HepG2 (cell line): Measurements from ENCODE around the gene ADCY10. TPM values are rescaled to one million over a fixed set of nuclear protein-coding genes. Genes with fewer than 3 reads are reported as not detected.

Source experiments
- HIVEP1 ChIP-seq: sonication (generic); formaldehyde crosslinking; IDR thresholded peaks from 2 replicates; pipeline ENCODE4 v1.4.0; 2020; ENCODE audit warnings: mild to moderate bottlenecking, missing genetic modification reagents
- HNF4G ChIP-seq, 2 experiments: sonication (generic) in 1 of 2; formaldehyde crosslinking in 1 of 2; IDR thresholded peaks; 2 replicates each; pipeline versions ENCODE4 v1.4.0 to v1.6.1; 2011 to 2020; ENCODE audit warnings: borderline replicate concordance in 2 of 2, low read depth in 2 of 2, mild to moderate bottlenecking in 2 of 2, low read length in 1 of 2, missing genetic modification reagents in 1 of 2, moderate library complexity in 1 of 2
- NAIF1 ChIP-seq: sonication (generic); formaldehyde crosslinking; IDR thresholded peaks from 2 replicates; pipeline ENCODE4 v1.5.0; 2020; ENCODE audit warnings: mild to moderate bottlenecking, missing genetic modification reagents, borderline replicate concordance
- TAF1 ChIP-seq: sonication (generic); formaldehyde crosslinking; IDR thresholded peaks from 2 replicates; pipeline ENCODE4 v1.4.0; 2020; ENCODE audit warnings: missing genetic modification reagents
- TBX2 ChIP-seq: sonication (generic); formaldehyde crosslinking; IDR thresholded peaks from 2 replicates; pipeline ENCODE4 v1.5.0; 2020; ENCODE audit warnings: missing genetic modification reagents, mild to moderate bottlenecking, borderline replicate concordance
- TCF12 ChIP-seq, 2 experiments: fragments of 450-650 bp in 1 of 2; sonication (generic) in 1 of 2; formaldehyde crosslinking in 1 of 2; IDR thresholded peaks; 2 replicates each; pipeline versions ENCODE4 v1.6.1 to v1.8.0; 2017 to 2022; ENCODE audit warnings: antibody characterized with exemption in 1 of 2, mild to moderate bottlenecking in 1 of 2, missing genetic modification reagents in 1 of 2, moderate library complexity in 1 of 2
- TFE3 ChIP-seq: IDR thresholded peaks from 2 replicates; pipeline ENCODE4 v1.6.1; 2016
- TGIF2 ChIP-seq: IDR thresholded peaks from 2 replicates; pipeline ENCODE4 v1.6.1; 2016; ENCODE audit warnings: control low read depth, missing compliant biosample characterization
- ZNF205 ChIP-seq: IDR thresholded peaks from 2 replicates; pipeline ENCODE4 v1.6.1; 2018; ENCODE audit warnings: missing biosample characterization, missing genetic modification reagents
- ZNF275 ChIP-seq: sonication (generic); formaldehyde crosslinking; IDR thresholded peaks from 2 replicates; pipeline ENCODE4 v1.8.0; 2022; ENCODE audit warnings: missing genetic modification reagents, mild to moderate bottlenecking, inconsistent platforms, borderline replicate concordance
- ZNF816 ChIP-seq: sonication (generic); formaldehyde crosslinking; IDR thresholded peaks from 2 replicates; pipeline ENCODE4 v1.8.0; 2022; ENCODE audit warnings: missing genetic modification reagents, mild to moderate bottlenecking, borderline replicate concordance
- polyA plus RNA-seq, 8 experiments: library from polyadenylated mRNA; depleted of rRNA in 3 of 8; stranded (reverse) in 7 of 8; unstranded in 1 of 8; fragments of >200 nt; fragmentation: Illumina TruSeq in 4 of 8; extraction: Trizol in 4 of 8; gene quantifications; 2 replicates each; pipeline versions ENCODE4 v1.2.1 to v1.2.3, GENCODE V29; 2011 to 2016; ENCODE audit warnings: low read depth in 4 of 8, missing spikeins in 1 of 8, mixed read lengths in 1 of 8; ENCODE audit not compliant: insufficient read depth in 1 of 8
- total RNA-seq, 5 experiments: library from RNA; depleted of rRNA; stranded (reverse); fragments of >200 nt; fragmentation: Illumina TruSeq; extraction: Trizol; gene quantifications; 2 replicates each; pipeline ENCODE4 v1.2.3, GENCODE V29; 2016; ENCODE audit warnings: low read depth in 1 of 5
- TF ChIP-seq, protein P1 (sequence below): sonication (generic); formaldehyde crosslinking; IDR thresholded peaks from 2 replicates; pipeline ENCODE4 v1.4.0; 2020; ENCODE audit warnings: missing genetic modification reagents, borderline replicate concordance
- TF ChIP-seq, protein P2 (sequence below): sonication (generic); IDR thresholded peaks from 2 replicates; pipeline ENCODE4 v1.6.1; 2016; ENCODE audit warnings: low read depth, borderline replicate concordance
- TF ChIP-seq, protein P3 (sequence below): sonication (generic); formaldehyde crosslinking; IDR thresholded peaks from 2 replicates; pipeline ENCODE4 v1.9.0; 2022; ENCODE audit warnings: missing genetic modification reagents, mild to moderate bottlenecking, borderline replicate concordance
- TF ChIP-seq, protein P4 (sequence below): sonication (generic); formaldehyde crosslinking; IDR thresholded peaks from 2 replicates; pipeline ENCODE4 v1.4.0; 2020; ENCODE audit warnings: missing genetic modification reagents, mild to moderate bottlenecking, borderline replicate concordance

ADCY10 gene
- total and polyA plus RNA-seq, 2 of the 13 experiments (the other 11 are each of a cell fraction or from before 2014, with no cell fraction given), result 0.02 to 0.03 TPM

DNA sequence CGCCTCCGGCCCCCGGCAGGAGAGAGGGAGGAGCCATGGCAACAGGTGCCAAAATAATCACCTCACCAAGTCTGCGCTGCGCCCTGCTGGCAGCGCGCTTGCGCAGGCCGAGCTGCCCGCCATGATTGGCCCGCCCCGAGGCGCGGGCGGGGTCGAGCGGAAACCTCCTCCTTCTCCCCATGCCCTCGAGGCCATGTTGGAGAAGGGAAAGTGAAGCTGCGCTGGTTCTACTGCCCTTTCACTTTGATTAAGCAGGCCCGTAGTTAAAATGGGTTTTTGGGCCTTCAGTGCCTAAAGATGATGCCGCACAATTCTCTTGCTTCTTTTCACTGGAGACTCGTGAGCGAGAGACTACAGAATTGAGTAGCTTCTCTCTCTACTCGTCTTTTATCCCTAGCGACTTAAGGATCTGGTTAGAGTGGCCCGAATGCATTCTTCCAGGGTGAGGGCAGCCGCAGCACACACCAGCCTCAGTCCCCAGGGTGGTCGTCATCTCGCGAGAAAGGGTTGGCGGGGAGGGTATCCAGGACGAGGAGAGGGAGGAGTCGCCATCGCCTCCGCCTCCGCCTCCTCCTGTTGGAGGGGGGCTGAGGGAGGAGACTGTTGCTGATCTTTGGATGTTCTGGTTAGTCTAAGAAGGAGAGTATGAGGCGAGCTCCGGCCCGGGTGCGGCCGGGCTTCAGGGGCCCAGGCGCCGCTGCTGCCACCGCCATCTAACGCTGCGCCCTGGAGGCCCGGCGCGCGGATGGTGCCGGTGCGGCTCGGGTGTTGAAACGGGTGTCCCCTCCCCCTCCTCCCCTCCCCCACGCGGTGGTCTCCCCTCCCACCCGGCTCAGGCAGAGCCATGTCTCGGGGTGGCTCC lies 22.4 kb upstream of the ADCY10 start, which contains the start of gene DCAF6 (continued):
- TF ChIP-seq, protein P1, sequence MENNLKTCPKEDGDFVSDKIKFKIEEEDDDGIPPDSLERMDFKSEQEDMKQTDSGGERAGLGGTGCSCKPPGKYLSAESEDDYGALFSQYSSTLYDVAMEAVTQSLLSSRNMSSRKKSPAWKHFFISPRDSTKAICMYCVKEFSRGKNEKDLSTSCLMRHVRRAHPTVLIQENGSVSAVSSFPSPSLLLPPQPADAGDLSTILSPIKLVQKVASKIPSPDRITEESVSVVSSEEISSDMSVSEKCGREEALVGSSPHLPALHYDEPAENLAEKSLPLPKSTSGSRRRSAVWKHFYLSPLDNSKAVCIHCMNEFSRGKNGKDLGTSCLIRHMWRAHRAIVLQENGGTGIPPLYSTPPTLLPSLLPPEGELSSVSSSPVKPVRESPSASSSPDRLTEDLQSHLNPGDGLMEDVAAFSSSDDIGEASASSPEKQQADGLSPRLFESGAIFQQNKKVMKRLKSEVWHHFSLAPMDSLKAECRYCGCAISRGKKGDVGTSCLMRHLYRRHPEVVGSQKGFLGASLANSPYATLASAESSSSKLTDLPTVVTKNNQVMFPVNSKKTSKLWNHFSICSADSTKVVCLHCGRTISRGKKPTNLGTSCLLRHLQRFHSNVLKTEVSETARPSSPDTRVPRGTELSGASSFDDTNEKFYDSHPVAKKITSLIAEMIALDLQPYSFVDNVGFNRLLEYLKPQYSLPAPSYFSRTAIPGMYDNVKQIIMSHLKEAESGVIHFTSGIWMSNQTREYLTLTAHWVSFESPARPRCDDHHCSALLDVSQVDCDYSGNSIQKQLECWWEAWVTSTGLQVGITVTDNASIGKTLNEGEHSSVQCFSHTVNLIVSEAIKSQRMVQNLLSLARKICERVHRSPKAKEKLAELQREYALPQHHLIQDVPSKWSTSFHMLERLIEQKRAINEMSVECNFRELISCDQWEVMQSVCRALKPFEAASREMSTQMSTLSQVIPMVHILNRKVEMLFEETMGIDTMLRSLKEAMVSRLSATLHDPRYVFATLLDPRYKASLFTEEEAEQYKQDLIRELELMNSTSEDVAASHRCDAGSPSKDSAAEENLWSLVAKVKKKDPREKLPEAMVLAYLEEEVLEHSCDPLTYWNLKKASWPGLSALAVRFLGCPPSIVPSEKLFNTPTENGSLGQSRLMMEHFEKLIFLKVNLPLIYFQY (CRISPR knock-in tag), result peak; percentile 76; the same call in 1 of the 2 replicates
- peak; percentile 77; the same call in 1 of the 2 replicates for TF ChIP-seq HIVEP1 (CRISPR knock-in tag)
- TF ChIP-seq ZNF275 (CRISPR knock-in tag), result 0 out of 2 replicates have a peak, but pooled peaks have one; percentile 34
- no peak for TF ChIP-seq TCF12 (IDR thresholded peaks at IDR 0.05)
- TF ChIP-seq TCF12 (CRISPR knock-in tag; IDR thresholded peaks at IDR 0.05), result no peak
- TF ChIP-seq ZNF205, result peak; percentile 77; the same call in 1 of the 2 replicates
- TF ChIP-seq NAIF1, result peak; percentile 60; the same call in 1 of the 2 replicates
- TF ChIP-seq TAF1 (CRISPR knock-in tag), result peak; percentile 81
- no peak for TF ChIP-seq HNF4G (IDR thresholded peaks at IDR 0.05; ENCODE audit: borderline replicate concordance, low read depth, low read length)
- no peak for TF ChIP-seq HNF4G (CRISPR knock-in tag; IDR thresholded peaks at IDR 0.05; ENCODE audit: borderline replicate concordance, low read depth)
- TF ChIP-seq TGIF2 (CRISPR knock-in tag), result peak; percentile 39; the same call in 1 of the 2 replicates
- TF ChIP-seq ZNF816 (CRISPR knock-in tag), result peak; percentile 25; the same call in 1 of the 2 replicates
- peak; percentile 98 for TF ChIP-seq TBX2 (CRISPR knock-in tag)
- 0 out of 2 replicates have a peak, but pooled peaks have one; percentile 51 for TF ChIP-seq TFE3 (CRISPR knock-in tag)
- TF ChIP-seq, protein P2, sequence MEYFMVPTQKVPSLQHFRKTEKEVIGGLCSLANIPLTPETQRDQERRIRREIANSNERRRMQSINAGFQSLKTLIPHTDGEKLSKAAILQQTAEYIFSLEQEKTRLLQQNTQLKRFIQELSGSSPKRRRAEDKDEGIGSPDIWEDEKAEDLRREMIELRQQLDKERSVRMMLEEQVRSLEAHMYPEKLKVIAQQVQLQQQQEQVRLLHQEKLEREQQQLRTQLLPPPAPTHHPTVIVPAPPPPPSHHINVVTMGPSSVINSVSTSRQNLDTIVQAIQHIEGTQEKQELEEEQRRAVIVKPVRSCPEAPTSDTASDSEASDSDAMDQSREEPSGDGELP, result peak; percentile 65
- TF ChIP-seq, protein P3, sequence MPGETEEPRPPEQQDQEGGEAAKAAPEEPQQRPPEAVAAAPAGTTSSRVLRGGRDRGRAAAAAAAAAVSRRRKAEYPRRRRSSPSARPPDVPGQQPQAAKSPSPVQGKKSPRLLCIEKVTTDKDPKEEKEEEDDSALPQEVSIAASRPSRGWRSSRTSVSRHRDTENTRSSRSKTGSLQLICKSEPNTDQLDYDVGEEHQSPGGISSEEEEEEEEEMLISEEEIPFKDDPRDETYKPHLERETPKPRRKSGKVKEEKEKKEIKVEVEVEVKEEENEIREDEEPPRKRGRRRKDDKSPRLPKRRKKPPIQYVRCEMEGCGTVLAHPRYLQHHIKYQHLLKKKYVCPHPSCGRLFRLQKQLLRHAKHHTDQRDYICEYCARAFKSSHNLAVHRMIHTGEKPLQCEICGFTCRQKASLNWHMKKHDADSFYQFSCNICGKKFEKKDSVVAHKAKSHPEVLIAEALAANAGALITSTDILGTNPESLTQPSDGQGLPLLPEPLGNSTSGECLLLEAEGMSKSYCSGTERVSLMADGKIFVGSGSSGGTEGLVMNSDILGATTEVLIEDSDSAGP (CRISPR knock-in tag), result peak; percentile 67
- TF ChIP-seq, protein P4, sequence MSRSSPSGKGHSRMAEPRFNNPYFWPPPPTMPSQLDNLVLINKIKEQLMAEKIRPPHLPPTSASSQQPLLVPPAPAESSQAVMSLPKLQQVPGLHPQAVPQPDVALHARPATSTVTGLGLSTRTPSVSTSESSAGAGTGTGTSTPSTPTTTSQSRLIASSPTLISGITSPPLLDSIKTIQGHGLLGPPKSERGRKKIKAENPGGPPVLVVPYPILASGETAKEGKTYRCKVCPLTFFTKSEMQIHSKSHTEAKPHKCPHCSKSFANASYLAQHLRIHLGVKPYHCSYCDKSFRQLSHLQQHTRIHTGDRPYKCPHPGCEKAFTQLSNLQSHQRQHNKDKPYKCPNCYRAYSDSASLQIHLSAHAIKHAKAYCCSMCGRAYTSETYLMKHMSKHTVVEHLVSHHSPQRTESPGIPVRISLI (CRISPR knock-in tag), result peak; percentile 55; the same call in 1 of the 2 replicates
